ENCODE results near the gene RYR3.
"Not testable (repeated sequence)": the region's sequence is repeated elsewhere in the genome, so short reads cannot be mapped to it uniquely, and the experiment has no call there.

The RYR3 gene

DNA sequence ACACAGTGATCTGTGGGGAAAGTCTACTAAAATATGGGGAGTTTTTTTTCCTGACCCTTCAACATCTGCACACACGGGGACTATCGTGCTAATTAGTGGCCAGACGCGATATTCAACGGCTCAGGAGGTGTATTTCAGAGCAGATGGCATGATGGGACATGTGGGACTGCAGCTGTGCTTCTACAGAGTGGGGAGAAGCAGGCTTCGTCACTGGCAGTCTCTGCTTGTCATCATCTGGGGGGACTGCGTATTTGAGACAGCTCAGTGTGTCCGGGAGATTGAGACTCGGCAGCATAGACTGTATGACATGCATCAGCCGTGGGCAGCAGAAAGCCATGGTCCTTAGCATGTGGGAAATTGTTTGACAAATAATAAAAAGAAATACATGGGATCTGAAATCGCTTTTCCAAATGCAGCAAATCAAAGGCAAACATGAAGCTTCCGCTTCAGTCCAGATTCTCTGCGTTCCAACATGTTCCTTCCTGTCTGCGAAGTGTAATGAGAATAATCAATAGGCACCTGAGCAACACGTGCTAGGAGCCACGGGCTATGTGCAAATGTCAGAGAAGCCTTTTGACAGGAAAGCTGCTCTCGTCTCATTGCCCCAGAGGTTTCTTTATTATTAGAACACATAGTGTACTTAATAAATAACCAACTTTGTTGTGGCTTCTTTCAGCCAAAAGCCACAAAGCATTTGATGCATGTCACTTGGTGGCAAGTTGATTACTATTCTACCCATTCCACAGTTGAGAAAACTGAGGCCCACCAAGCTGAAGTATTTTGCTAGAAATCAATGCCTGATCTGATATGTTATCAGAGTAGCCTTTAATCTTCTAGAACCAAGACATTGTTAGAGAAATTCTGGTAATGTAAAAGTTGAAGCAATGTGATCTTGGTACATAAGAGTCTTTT lies 276.3 kb downstream of the RYR3 start:
- no peak for DNase-seq (ENCODE audit: low spot score)

DNA sequence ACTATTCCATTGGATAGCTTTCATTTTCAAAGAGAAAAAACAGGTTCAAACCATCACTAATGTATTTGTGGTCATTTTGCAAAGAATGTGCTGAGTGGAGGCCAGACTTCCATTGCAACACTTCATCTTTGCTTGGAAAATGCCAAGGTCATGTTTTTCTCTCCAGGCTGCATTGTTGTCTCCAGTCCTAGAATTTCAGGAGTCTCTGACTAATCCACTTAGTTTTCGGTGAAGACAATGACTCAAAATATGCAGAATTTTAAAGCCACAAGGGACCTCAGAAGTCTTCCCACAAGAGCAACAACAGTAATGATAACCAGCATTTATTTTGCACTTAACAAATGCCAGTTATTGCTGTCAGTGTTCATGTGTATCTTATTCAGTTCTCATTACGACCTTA lies 277.0 kb downstream of the RYR3 start:
- no peak for DNase-seq (ENCODE audit: low spot score)

DNA sequence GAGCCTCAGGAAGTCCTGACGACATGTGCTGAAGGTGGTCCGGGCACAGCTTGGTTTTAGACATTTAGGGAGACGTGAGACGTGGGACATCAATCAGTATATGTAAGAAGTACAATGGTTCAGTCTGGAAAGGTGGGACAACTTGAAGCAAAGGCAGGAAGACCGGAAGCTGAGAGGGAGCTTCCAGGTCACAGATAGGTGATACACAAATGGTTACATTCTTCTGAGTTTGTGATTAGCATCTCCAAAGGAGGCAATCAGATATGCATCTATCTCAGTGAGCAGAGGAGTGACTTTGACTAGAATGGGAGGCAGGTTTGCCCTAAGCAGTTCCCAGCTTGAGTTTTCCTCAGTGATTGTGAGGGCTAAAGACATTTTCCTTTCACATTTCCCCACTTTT lies 282.1 kb downstream of the RYR3 start:
- DNase-seq (ENCODE audit: low spot score), result no peak

DNA sequence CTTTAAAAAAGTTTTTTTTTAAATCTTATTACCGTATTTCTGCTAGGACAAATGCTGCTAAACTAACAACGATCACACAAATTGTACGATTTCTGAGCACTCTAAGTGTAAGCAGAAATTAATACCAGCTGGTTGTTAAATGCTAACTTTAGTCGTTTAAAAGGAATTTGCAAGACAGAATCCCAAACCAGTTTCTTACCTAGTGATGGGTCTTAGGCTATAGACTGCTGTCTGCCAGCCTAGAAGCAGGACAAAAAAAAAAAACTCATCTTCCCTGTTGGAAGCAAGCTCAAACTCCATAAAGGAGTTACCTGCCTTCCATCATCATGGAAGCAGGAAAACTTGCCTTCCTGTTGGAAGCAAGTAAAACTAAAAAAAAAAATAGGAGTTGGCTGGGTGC lies 287.6 kb downstream of the RYR3 start:
- not testable (repeated sequence) for DNase-seq (ENCODE audit: low spot score)

DNA sequence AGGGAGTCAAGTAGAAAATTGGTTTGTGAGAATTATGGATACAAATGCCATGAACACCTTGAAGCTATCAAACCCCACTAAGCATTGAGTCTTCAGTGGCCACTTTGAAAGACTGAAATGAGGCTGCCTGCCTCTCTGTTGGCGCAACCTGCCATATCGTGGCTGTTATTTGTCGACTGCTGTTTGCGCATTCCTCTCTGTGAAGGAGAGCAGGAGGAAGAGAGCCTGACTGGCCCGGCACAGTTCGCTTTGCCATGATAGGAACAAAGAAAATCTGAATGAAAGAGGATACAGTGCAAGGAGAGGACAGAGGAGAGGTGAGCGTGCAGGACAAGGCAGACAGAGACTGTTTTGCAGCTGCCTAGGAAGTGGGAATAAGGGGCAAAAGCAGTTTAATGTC lies 289.4 kb downstream of the RYR3 start:
- DNase-seq (ENCODE audit: low spot score), result no peak

DNA sequence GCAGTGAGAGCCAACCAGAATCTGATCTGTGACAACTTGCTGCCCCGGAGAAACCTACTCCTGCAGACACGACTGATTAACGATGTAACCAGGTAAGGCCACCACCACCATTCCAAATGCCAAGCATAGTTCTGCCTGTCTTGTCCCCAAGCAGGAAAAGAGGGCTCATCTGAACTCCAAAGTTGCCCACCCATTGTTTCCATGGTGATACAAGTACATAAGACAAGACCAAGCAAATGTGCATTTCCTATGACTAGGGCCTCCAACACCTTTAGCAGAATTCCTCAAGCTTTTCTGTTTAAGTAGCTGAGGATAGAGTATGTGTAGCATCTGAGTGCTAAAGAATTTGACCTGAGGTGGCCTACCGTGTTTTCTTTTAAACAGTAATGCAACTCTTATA lies 290.7 kb downstream of the RYR3 start:
- no peak for DNase-seq (ENCODE audit: low spot score)

DNA sequence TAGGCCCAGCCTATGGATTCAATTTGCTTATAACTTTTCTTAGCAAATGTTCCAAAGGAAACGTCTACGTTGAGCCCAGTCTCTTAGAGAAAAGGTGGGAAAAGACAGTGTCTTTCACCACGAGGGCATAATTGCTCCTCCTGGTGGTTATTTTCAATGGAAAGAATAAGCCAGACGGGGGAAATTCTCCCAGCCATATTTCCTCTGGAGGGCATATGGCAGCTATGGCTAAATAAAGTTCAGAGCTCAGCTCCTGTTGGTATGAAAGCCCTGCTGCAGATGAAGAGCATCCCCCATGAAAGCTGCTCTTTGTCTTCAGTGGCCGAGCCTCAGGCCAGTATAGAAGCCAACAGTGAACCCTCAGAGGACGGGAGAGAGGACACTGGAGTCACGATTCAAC lies 297.9 kb downstream of the RYR3 start:
- no peak for DNase-seq (ENCODE audit: low spot score)

DNA sequence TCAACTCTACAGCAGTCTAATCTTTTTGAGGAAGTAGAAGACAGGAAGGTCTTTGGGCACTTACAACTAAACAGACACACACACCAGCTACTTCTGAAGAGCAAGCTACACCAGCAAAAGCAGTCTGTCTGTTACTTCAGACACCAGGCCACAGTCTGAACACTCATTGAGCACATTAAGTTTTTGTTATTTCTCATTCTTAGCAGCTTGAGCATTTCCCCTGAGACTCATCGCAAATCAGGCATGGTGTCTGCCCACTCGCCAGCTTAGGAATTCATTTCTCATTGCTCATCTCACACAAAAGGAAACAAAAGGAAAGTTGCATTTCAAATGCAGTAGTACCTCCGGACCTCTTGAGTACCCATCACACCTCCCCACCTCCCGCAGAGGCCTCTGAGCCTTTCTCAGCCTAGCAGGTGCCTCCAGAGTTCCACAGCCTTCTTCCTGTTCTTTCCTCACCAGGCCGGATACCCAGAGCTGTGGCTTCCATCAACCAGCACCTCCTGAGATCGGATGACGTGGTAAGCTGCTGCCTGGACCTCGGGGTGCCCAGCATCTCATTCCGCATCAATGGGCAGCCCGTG lies 302.0 kb downstream of the RYR3 start:
- DNase-seq (ENCODE audit: low spot score), result no peak

DNA sequence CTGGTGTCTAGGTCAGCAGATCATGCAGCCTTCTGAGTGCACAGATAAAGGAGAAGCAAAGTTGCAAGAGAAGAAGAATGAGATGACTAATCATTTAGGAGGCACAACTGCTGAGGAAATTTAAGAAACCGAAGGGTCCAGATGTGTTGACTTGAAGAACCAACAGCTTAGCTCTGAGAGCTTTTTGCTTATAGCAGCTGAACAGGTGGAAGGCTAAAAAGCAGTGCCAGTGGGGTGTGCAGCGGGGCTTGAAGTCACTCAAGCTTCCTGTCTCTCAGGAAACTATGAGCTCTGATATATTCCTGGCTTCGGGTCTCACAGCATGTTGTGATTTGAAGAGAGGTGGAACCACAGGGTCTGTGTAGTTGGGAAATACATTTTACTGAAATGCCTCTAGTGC lies 305.7 kb downstream of the RYR3 start:
- DNase-seq (ENCODE audit: low spot score), result no peak

DNA sequence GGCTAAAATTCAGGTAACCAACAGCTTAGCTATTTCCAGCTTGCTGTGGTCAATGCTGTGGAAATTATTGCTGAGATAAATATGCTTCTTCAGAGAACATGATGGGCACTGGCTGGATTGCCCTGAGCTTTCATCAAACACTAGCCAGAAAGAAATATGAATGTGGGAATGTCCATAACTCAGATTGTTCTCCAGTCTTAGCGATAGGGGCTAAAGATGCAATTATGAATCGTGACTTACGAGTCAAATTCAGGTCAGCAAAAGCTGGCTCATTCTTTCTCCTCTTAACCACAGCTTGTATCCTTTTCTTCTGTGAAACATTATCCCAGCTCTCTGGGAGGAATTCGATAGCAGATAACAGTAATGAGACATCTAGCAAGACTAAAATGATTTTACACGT lies 307.6 kb downstream of the RYR3 start:
- DNase-seq (ENCODE audit: low spot score), result no peak

DNA sequence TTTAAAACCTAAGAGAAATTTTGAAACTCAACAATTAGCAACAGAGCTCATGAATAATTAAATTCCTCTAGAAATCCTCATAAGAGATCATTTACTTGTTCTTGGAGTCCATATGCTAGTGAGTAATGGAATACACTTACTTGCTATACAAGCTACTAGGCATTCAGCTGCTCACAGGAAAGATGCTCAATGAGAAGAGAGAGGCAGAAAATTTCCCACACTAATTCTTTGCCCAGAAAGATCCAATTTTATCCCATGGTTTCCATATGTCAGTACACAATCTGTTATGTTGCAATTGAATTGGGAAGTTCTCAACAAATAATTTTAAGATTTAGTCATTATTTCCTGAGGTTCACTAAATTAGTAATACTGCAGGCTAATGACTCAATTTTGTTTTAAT lies 310.4 kb downstream of the RYR3 start:
- no peak for DNase-seq (ENCODE audit: low spot score)

DNA sequence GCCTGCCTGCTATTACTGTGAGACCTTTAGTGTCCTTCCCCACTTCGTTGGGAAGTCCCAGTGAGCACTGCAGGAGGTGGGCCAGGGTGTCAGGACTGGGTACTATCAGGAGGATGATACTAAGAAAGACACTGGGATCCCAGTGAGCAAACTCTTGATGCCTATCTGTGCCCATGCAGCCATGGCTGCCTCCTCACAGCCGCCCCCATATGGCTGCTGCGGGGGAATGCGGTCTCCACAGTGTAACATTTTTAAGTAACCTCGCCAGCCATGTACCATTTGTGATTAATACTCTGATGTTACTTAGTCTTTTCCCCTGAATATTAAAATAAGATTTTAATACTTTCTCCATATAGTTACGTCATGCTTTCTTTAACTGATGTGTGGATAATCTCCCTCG lies 312.2 kb downstream of the RYR3 start:
- DNase-seq (ENCODE audit: low spot score), result no peak

DNA sequence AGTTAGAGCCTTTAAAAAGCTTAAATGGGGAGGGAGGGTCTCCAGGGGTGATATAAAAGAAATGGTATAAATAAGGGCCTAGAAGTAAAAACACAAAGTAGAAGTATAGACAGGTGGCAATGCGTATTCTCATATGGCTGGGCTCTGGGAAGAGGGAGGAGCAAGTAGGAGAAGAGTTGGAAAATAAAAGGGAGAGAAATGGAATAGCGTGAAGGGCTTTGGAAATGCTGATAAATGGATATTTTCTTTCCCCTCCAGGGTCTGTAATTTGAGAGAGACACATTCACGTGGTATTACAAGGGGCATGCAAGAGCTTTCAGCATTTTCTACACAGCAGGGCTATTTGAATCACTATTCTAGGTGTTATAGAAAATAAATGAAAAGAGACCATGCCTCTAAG lies 313.7 kb downstream of the RYR3 start:
- DNase-seq (ENCODE audit: low spot score), result no peak

DNA sequence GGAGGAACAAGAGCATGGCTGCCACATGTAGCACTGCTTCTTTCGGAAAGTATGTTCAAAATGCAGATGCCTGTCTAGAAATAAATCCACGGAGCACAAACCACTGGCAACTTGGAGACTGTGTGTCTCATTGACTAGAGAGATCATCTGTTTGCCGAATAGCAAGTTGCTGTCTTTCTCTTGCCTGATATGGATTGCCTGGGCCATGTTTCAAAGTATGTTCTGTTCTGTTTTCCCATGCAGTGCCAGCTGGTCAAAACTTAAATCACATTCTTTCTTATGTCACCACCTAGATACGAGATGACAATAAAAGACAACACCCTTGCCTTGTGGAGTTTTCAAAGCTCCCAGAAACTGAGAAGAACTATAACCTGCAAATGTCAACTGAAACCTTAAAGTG lies 318.9 kb downstream of the RYR3 start:
- DNase-seq (ENCODE audit: low spot score), result no peak

DNA sequence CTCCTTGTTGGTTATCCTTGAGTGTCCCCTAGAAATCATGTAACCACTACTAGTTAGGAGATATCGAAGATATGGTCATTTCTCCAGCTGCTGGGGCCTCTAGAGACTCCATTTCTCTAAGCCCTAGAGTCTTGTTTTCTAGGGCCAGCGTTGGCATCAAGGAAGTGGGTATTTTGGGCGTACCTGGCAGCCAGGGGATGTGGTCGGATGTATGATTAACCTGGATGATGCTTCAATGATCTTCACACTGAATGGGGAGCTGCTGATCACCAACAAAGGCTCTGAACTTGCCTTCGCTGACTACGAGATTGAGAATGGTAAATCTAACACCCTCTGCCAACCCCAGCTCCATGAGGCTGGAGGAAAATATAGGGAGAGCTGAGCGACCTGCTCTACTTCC lies 325.5 kb downstream of the RYR3 start:
- no peak for DNase-seq (ENCODE audit: low spot score)

DNA sequence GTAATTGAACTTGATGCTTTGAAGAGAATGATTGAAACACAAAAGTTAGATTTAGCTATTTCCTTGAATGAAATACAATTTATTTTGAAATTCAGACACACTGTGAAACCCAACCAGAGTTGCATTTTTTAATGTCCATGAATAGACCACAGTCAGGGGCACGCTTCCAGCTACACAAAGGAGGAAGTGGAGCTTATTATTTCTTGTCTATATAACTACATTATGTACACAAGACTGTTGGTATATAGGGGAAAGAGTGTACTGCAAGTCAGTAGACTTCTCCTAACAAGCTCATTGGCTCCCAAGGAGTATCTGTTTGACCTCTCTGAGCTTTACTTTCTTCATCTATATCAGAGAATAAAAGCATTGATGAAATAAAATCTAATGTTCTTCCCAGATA lies 326.2 kb downstream of the RYR3 start:
- DNase-seq (ENCODE audit: low spot score), result no peak

DNA sequence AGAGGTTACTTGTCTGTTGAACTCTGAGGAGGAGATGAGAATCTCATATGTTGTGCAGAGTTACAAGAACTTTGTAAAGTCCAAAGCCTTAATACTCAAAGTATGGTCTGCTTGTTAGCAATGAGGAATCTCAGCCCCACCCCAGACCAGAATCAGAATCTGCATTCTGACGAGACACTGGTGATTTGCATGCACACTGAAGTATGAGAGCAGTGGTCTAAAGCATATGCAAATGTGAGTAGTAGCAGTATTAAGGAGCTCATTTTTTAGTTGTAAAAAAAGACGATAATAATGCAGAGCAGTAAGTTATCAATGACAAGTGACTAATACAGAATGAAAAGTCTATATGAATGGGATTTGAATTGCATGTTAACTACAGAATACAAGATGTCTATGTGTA lies 327.7 kb downstream of the RYR3 start:
- DNase-seq (ENCODE audit: low spot score), result no peak

DNA sequence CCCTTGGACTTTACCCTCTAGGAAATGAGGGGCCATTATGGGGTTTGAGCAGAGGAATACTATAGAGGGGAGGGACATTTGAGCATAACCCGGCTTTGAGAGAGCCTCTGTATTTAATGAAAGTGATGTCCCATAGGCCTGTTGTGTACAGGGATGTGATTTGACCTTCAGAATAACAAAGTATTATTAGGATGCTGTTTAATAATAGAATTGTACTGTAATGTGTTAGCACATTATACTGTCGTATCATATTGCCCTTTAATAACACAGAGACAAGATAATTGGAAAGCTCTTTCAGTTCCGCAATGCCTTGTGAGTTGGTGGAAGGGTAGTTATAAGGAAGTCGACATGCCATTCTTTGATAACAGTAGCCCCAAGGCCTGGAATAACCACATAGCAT lies 328.3 kb downstream of the RYR3 start:
- no peak for DNase-seq (ENCODE audit: low spot score)

DNA sequence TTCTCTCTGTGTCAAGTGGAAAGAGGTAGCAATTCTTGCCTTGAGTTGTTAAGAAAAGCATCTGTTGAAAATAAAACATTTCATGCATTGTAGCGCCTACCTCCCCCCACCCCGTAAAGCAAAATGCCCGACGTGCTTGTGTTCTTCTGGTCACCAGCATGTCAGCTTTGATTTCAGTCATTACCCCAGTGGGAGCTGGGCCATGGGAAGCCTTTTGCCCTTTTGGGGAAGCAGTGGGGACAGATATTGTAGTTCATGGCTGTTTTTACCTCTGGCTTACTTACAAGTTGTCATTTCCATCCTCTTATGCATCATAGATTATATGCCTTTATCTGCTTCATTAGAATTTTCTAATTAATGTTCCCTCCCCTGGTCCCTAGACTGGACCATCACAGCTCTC lies 328.7 kb downstream of the RYR3 start:
- DNase-seq (ENCODE audit: low spot score), result no peak

DNA sequence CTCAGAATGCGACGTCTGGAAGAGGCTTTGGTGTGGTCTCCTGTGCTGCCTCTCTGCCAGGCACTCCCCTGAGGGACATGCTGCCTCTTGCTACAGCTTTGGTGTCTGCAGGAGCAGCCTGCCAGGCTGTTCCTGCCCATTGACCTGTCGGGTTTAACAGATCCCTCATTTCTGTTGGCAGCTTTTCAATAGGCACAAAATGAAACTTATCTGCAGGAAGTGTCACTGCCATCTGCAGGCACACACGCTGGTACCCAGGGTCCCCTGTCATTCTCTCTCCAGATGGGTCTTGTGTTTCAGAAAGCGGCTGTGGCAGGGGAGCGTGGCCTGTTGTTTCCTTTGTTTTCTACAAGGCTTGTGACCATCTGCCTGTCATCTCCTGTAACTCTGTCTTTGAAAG lies 329.2 kb downstream of the RYR3 start:
- DNase-seq (ENCODE audit: low spot score), result no peak

DNA sequence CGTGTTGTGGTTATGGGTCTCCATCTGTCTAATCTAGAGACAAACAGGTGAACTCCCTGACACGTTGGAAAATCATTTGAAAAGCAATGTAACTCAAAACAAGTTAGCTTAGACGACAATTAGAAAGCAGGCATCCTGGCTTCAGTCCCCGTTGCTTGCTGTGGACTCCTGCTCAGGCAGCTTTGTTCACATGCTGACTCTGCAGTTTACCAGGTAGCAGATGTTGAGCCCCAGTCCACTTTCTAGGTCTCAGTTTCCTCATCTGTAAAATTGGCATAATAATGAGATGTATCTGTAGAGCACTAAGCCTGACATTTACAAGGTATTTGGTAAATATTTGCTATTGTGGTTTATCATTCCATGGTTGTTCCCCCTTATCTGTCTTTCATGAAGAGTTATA lies 330.3 kb downstream of the RYR3 start:
- DNase-seq (ENCODE audit: low spot score), result no peak

DNA sequence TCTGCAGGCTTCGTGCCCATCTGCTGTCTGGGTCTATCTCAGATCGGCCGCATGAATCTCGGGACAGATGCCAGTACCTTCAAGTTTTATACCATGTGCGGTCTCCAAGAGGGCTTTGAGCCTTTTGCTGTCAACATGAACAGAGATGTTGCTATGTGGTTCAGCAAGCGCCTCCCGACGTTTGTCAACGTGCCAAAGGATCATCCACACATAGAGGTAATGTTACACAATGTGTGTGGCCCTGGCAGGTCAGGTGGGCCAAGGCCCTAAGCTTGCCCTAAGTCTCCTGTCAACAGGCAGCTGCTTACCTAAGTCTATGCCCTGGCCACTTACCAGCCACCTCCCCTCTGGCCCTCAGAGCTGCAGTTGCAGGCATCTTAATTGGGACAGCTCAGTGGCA lies 333.5 kb downstream of the RYR3 start:
- no peak for DNase-seq (ENCODE audit: low spot score)

DNA sequence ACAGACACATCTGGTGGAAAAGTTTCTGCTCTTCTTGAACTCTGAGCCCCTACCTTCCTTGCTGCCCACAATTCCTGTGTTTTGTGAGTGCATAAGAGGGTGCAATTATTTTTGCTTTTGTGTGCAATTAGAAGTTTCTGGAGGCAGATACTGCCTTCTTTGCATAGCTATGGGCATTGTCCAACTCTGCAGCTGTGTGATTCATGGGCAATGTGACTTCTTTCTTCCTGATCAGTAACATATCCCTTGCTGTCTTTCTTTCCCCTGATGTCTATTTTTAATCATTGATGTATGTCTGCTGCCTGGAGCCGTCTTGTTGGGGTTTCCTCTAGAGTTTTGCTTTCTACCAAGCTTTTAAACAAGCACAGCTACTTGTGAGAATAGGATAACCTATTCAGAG lies 336.0 kb downstream of the RYR3 start:
- DNase-seq (ENCODE audit: low spot score), result no peak

Measured in hepatic stellate cell (primary cell).